CD14-positive monocyte (primary cell): ENCODE measurements around the gene SH3BGRL2. TPM values are rescaled to one million over a fixed set of nuclear protein-coding genes. Genes with fewer than 3 reads are reported as not detected.
A peak's percentile ranks its signal among the peaks of the same experiment; 100 is the strongest.

Source experiments
- DNase-seq, 3 donors: peaks; one replicate each; pipeline ENCODE4 v3.0.0-alpha.2; 2011 to 2022
- H2AFZ ChIP-seq: 2 replicates; pipeline ENCODE4 v1.6.0; 2012; ENCODE audit warnings: mild to moderate bottlenecking, low read depth, low read length, inconsistent platforms; ENCODE audit not compliant: insufficient read depth, poor library complexity, severe bottlenecking
- H3K27ac ChIP-seq, 2 donors: 1 replicate in 1 of 2; 2 replicates in 1 of 2; pipeline ENCODE4 v1.5.1; 2012 to 2013; ENCODE audit warnings: low read length in 2 of 2, control low read depth in 1 of 2, inconsistent platforms in 1 of 2, low read depth in 1 of 2, mild to moderate bottlenecking in 1 of 2
- H3K27me3 ChIP-seq, 2 donors: one replicate each; pipeline versions ENCODE4 v1.6.0 to v1.6.1; 2011 to 2013; ENCODE audit warnings: low read length in 2 of 2; ENCODE audit not compliant: control insufficient read depth in 2 of 2, insufficient read depth in 2 of 2
- H3K36me3 ChIP-seq, 2 donors: replicated peaks in 1 of 2; 1 replicate in 1 of 2; 2 replicates in 1 of 2; pipeline versions ENCODE4 v1.5.1 to v1.6.1; 2012 to 2013; ENCODE audit warnings: low read length in 2 of 2, control low read depth in 1 of 2, inconsistent platforms in 1 of 2, mild to moderate bottlenecking in 1 of 2; ENCODE audit not compliant: insufficient read depth in 2 of 2, control insufficient read depth in 1 of 2
- H3K4me1 ChIP-seq, 2 donors: 1 replicate in 1 of 2; 2 replicates in 1 of 2; pipeline versions ENCODE4 v1.5.1 to v1.6.1; 2012 to 2013; ENCODE audit warnings: low read length in 2 of 2, control low read depth in 1 of 2, inconsistent platforms in 1 of 2, mild to moderate bottlenecking in 1 of 2, moderate library complexity in 1 of 2; ENCODE audit not compliant: insufficient read depth in 2 of 2, control insufficient read depth in 1 of 2
- H3K4me2 ChIP-seq: replicated peaks from 2 replicates; pipeline ENCODE3; 2012; ENCODE audit warnings: low read length, moderate library complexity, mild to moderate bottlenecking; ENCODE audit not compliant: poor library complexity, severe bottlenecking; ENCODE audit errors: extremely low read depth
- H3K4me3 ChIP-seq, 3 experiments: fragments of 200-600 bp in 1 of 3; sonication (generic) in 1 of 3; replicated peaks in 1 of 3; 1 replicate in 2 of 3; 2 replicates in 1 of 3; pipeline ENCODE4 v1.5.1; 2011 to 2013; ENCODE audit warnings: low read length in 3 of 3, mild to moderate bottlenecking in 3 of 3, control low read depth in 2 of 3, low read depth in 2 of 3, inconsistent platforms in 1 of 3, moderate library complexity in 1 of 3
- H3K79me2 ChIP-seq: 2 replicates; pipeline ENCODE4 v1.6.0; 2012; ENCODE audit warnings: mild to moderate bottlenecking, control low read depth, inconsistent platforms, low read length, moderate library complexity; ENCODE audit not compliant: insufficient read depth
- H3K9ac ChIP-seq: 2 replicates; pipeline ENCODE4 v1.6.0; 2017; ENCODE audit warnings: low read length, mild to moderate bottlenecking; ENCODE audit not compliant: insufficient read depth, poor library complexity, severe bottlenecking
- H3K9me3 ChIP-seq, 2 donors: replicated peaks in 1 of 2; 1 replicate in 1 of 2; 2 replicates in 1 of 2; pipeline versions ENCODE4 v1.5.1 to v1.6.1; 2012 to 2013; ENCODE audit warnings: low read length in 2 of 2, control low read depth in 1 of 2; ENCODE audit not compliant: control insufficient read depth in 1 of 2, insufficient read depth in 1 of 2
- H4K20me1 ChIP-seq: 2 replicates; pipeline ENCODE4 v1.6.0; 2012; ENCODE audit warnings: mild to moderate bottlenecking, low read length, control low read depth, moderate library complexity; ENCODE audit not compliant: insufficient read depth
- H3K27ac Mint-ChIP-seq, 7 donors: one replicate each; pipeline ENCODE4 v1.8.0; 2020; ENCODE audit warnings: mild to moderate bottlenecking in 7 of 7, mixed read lengths in 7 of 7, moderate library complexity in 6 of 7, inconsistent platforms in 2 of 7
- H3K27me3 Mint-ChIP-seq, 3 donors: one replicate each; pipeline ENCODE4 v1.8.0; 2021 to 2022; ENCODE audit warnings: low read depth in 3 of 3, mild to moderate bottlenecking in 3 of 3, mixed read lengths in 3 of 3, moderate library complexity in 3 of 3, inconsistent platforms in 1 of 3
- H3K36me3 Mint-ChIP-seq, 2 donors: one replicate each; pipeline ENCODE4 v1.8.0; 2020; ENCODE audit warnings: mixed read lengths in 2 of 2, inconsistent platforms in 1 of 2, mild to moderate bottlenecking in 1 of 2
- H3K4me1 Mint-ChIP-seq: one replicate; pipeline ENCODE4 v1.8.0; 2020; ENCODE audit warnings: mild to moderate bottlenecking, mixed read lengths
- H3K4me3 Mint-ChIP-seq, 2 donors: one replicate each; pipeline ENCODE4 v1.8.0; 2020; ENCODE audit warnings: mild to moderate bottlenecking in 2 of 2, mixed read lengths in 2 of 2, moderate library complexity in 1 of 2
- H3K9me3 Mint-ChIP-seq, 7 donors: one replicate each; pipeline ENCODE4 v1.8.0; 2020 to 2022; ENCODE audit warnings: mixed read lengths in 7 of 7, mild to moderate bottlenecking in 6 of 7, moderate library complexity in 6 of 7, inconsistent platforms in 2 of 7
- WGBS: methylation state at CpG from one replicate; pipeline ENCODE4 v1.1.5; 2013; ENCODE audit warnings: missing lambda C conversion rate; ENCODE audit not compliant: insufficient coverage; 5-methylcytosine and 5-hydroxymethylcytosine counted together
- intact Hi-C, 2 donors: fragments of 100-400 bp; cut with micrococcal nuclease; formaldehyde crosslinking; loops; one replicate each; pipeline versions ENCODE4 v1.15.0 to v1.15.1; 2023
- polyA plus RNA-seq, 3 donors: library from polyadenylated mRNA; depleted of rRNA in 1 of 3; unstranded in 2 of 3; stranded (reverse) in 1 of 3; fragments of 300-500 nt in 2 of 3; fragments of >200 nt in 1 of 3; fragmentation: Illumina TruSeq in 2 of 3; gene quantifications; 1 replicate in 2 of 3; 2 replicates in 1 of 3; pipeline ENCODE4 v1.2.3, GENCODE V29; 2012 to 2021
- TF ChIP-seq, protein P1 (sequence below): fragments of 200-600 bp; IDR thresholded peaks from one replicate; pipeline ENCODE4 v1.8.0; 2022; ENCODE audit warnings: antibody characterized with exemption, mild to moderate bottlenecking

Gene SH3BGRL2
- polyA plus RNA-seq, 3 donors: 0.03 to 0.30 (median 0.28) TPM

DNA sequence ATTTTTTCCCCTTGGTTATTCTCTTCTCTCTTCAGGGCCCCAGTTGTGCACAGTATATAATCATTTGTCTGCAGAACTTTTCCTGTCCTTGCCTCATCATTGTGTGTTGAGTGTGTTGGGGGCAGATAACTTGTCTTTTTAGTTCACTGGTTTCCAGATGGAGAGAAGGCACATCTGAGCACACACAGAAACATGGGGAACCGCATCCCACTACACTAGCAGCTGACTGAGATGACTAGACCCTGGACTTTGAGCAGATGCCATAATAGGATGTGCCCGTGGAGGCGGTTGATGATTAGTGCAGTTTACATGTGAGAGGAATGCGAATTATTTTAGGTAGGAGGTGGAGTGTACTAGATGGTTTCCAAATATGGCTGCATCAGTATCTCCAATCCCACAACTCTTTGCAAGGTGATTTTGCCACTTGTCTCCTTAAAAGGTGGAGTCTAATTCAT is 26.5 kb upstream of the SH3BGRL2 start:
- no peak for DNase-seq
- H3K36me3 Mint-ChIP-seq: no peaks in the 10 kb centered on the region
- TF ChIP-seq, protein P1, sequence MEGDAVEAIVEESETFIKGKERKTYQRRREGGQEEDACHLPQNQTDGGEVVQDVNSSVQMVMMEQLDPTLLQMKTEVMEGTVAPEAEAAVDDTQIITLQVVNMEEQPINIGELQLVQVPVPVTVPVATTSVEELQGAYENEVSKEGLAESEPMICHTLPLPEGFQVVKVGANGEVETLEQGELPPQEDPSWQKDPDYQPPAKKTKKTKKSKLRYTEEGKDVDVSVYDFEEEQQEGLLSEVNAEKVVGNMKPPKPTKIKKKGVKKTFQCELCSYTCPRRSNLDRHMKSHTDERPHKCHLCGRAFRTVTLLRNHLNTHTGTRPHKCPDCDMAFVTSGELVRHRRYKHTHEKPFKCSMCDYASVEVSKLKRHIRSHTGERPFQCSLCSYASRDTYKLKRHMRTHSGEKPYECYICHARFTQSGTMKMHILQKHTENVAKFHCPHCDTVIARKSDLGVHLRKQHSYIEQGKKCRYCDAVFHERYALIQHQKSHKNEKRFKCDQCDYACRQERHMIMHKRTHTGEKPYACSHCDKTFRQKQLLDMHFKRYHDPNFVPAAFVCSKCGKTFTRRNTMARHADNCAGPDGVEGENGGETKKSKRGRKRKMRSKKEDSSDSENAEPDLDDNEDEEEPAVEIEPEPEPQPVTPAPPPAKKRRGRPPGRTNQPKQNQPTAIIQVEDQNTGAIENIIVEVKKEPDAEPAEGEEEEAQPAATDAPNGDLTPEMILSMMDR: no peak
- no peaks in the 10 kb centered on the region for H3K79me2 ChIP-seq
- H3K27ac Mint-ChIP-seq: peak overlapping the region in 1 of 7 donors; percentile 1
- peaks cover 2 to 8% (median 4%) of the 10 kb centered on the region in 7 donors for H3K9me3 Mint-ChIP-seq
- no peaks in the 10 kb centered on the region for H3K4me1 Mint-ChIP-seq
- H3K9me3 ChIP-seq: no peaks in the 10 kb centered on the region
- intact Hi-C loops: no loop called here
- no peak overlapping the region for H3K4me3 Mint-ChIP-seq
- H3K27me3 Mint-ChIP-seq: peaks cover 0 to 2% (median 0%) of the 10 kb centered on the region in 3 donors
- no peak overlapping the region for H2AFZ ChIP-seq
- no peaks in the 10 kb centered on the region for H4K20me1 ChIP-seq
- no peak overlapping the region for H3K27ac ChIP-seq
- no peak overlapping the region for H3K9ac ChIP-seq
- H3K4me2 ChIP-seq: no peak overlapping the region
- H3K36me3 ChIP-seq: no peaks in the 10 kb centered on the region
- H3K4me3 ChIP-seq: no peak overlapping the region
- no peaks in the 10 kb centered on the region for H3K4me1 ChIP-seq
- H3K27me3 ChIP-seq: no peaks in the 10 kb centered on the region
- WGBS: no CpG with 5 or more reads among the region's 4 CpGs

DNA sequence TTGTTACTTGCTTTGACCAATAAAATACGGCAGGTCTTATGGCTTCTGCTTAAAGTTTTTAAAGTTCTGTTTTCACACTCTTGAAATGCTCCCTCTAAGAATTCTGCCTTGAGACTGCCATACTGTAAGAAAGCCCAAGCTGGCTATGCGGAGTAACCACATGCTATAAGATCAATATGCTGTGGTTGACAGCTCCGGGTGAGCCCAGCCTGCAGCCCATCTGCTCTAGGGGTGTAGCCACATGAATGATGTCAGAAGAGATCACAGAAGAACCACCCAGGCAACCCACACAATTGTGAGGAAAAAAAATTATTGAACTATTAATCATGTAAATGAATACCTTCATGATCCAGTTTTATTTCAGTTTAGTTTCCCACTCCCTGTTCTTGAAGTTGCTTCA is 26.1 kb upstream of the SH3BGRL2 start:
- no peak overlapping the region for H2AFZ ChIP-seq
- no peaks in the 10 kb centered on the region for H3K27me3 ChIP-seq
- H3K36me3 ChIP-seq: no peaks in the 10 kb centered on the region
- Mint-ChIP-seq H3K36me3 (no peaks in the 10 kb centered on the region), H3K27me3 (peaks cover 0 to 2% (median 0%) of the 10 kb centered on the region in 3 donors), H3K27ac (no peak overlapping the region), H3K4me3 (no peak overlapping the region), H3K4me1 (no peaks in the 10 kb centered on the region), H3K9me3 (peaks cover 2 to 8% (median 4%) of the 10 kb centered on the region in 7 donors)
- no peaks in the 10 kb centered on the region for H3K4me1 ChIP-seq
- no peak for DNase-seq
- WGBS: 93% methylated on average over 2 of the region's 3 CpGs
- H4K20me1 ChIP-seq: no peaks in the 10 kb centered on the region
- intact Hi-C loops: no loop called here
- H3K79me2 ChIP-seq: no peaks in the 10 kb centered on the region
- H3K9ac ChIP-seq: no peak overlapping the region
- H3K4me2 ChIP-seq: no peak overlapping the region
- H3K4me3 ChIP-seq: no peak overlapping the region
- no peaks in the 10 kb centered on the region for H3K9me3 ChIP-seq
- H3K27ac ChIP-seq: no peak overlapping the region
- TF ChIP-seq, protein P1: no peak
